M059J (cell line): Measurements from ENCODE around the gene BTG2. TPM values are rescaled to one million over a fixed set of nuclear protein-coding genes. Genes with fewer than 3 reads are reported as not detected.

Experiments used
- DNase-seq: peaks from one replicate; pipeline ENCODE4 v3.0.0-alpha.2; 2012; ENCODE audit warnings: low read depth
- total RNA-seq: library from RNA; depleted of rRNA; stranded (reverse); fragments of >200 nt; shearing (Covaris generic); gene quantifications from 2 replicates; pipeline ENCODE4 v1.2.3, GENCODE V29; 2014; rRNA removed

The BTG2 gene
- total RNA-seq, 1 experiment from 2014 or later = 0.67 TPM

- DNase-seq = peak; percentile 47
Observed at GRCh38 chr1:203342192-203342940, 37.0 kb downstream of the BTG2 start.

GRCh38 chr1:203343956-203344754, 38.8 kb downstream of the BTG2 start:
- DNase-seq = no peak

GRCh38 chr1:203346060-203346768, 40.9 kb downstream of the BTG2 start:
- no peak for DNase-seq

- DNase-seq = no peak
Observed at GRCh38 chr1:203346769-203347102, 41.4 kb downstream of the BTG2 start.

- no peak for DNase-seq
Observed at GRCh38 chr1:203349166-203349565, 43.8 kb downstream of the BTG2 start.

GRCh38 chr1:203349773-203350524, 44.6 kb downstream of the BTG2 start:
- no peak for DNase-seq

GRCh38 chr1:203351037-203351625, 45.8 kb downstream of the BTG2 start, which contains the start of gene FMOD:
Gene FMOD (minus strand): TSS chr1:203351122. CDS start chr1:203348270, 2,852 bp downstream.
- no peak for DNase-seq

GRCh38 chr1:203353486-203353885, 48.2 kb downstream of the BTG2 start:
- no peak for DNase-seq

- DNase-seq = peak; percentile 87
Observed at GRCh38 chr1:203354246-203354645, 48.9 kb downstream of the BTG2 start.

- no peak for DNase-seq
Observed at GRCh38 chr1:203359010-203359571, 53.8 kb downstream of the BTG2 start.

Other genes starting within 250 kb of the BTG2 start
- gene MYOG, start 219.5 kb upstream of the BTG2 start, total RNA-seq = not detected in 2 replicates
- gene ADORA1, start 177.8 kb upstream of the BTG2 start, total RNA-seq = 1.6 and 5.6 TPM in 2 replicates
- not detected in 2 replicates for gene MYBPH, start 129.7 kb upstream of the BTG2 start, total RNA-seq
- not detected in 2 replicates for gene CHI3L1, start 118.8 kb upstream of the BTG2 start, total RNA-seq
- not detected in 2 replicates for gene CHIT1, start 75.8 kb upstream of the BTG2 start, total RNA-seq
- gene FMOD, start 45.6 kb downstream of the BTG2 start, total RNA-seq = not detected in 2 replicates
- gene PRELP, start 170.3 kb downstream of the BTG2 start, total RNA-seq = not detected in 2 replicates
- gene OPTC, start 188.6 kb downstream of the BTG2 start, total RNA-seq = not detected in 2 replicates